Activated naive CD4-positive, alpha-beta T cell treated with anti-CD3 and anti-CD28 coated beads, Interleukin-2, amount 50 U/mL, for 72 hours (primary cell): Measurements from ENCODE around the gene A1BG. TPM values are rescaled to one million over a fixed set of nuclear protein-coding genes. Genes with fewer than 3 reads are reported as not detected.
"Not testable (repeated sequence)": the region's sequence is repeated elsewhere in the genome, so short reads cannot be mapped to it uniquely, and the experiment has no call there.

Experiments used
- ATAC-seq, 2 donors: fragments of 150-1000 bp; cut with Tn5 transposase; 2 replicates each; pipeline ENCODE4 v1.10.0; 2021; ENCODE audit warnings: mild to moderate bottlenecking in 2 of 2, moderate library complexity in 2 of 2
- DNase-seq, 2 donors: peaks; one replicate each; pipeline ENCODE4 v3.0.0; 2021 to 2022; ENCODE audit warnings: low spot score in 2 of 2
- H3K27ac Mint-ChIP-seq, 2 donors: one replicate each; pipeline ENCODE4 v1.8.0; 2022; ENCODE audit warnings: mild to moderate bottlenecking in 2 of 2, mixed read lengths in 2 of 2
- H3K36me3 Mint-ChIP-seq, 2 donors: one replicate each; pipeline ENCODE4 v1.8.0; 2022; ENCODE audit warnings: mixed read lengths in 2 of 2
- H3K9me3 Mint-ChIP-seq, 2 donors: one replicate each; pipeline ENCODE4 v1.8.0; 2022; ENCODE audit warnings: mixed read lengths in 2 of 2
- total RNA-seq, 2 donors: library from RNA; stranded (reverse); gene quantifications; one replicate each; pipeline ENCODE4 v1.2.3, GENCODE V29; 2022

The A1BG gene
- total RNA-seq, 2 donors from 2014 or later: 12.9 to 14.9 TPM

- DNase-seq: no peak
- Mint-ChIP-seq H3K36me3 (peaks cover 16 to 23% of the 10 kb centered on the region in 2 donors), H3K9me3 (no peaks in the 10 kb centered on the region)
These were observed 605 bp upstream of the A1BG start for GRCh38 chr19:58353717-58354477.

GRCh38 chr19:58351990-58352755 is 1.1 kb downstream of the A1BG start:
- Mint-ChIP-seq H3K36me3 (peaks cover 16 to 23% of the 10 kb centered on the region in 2 donors), H3K27ac (no peak overlapping the region), H3K9me3 (no peaks in the 10 kb centered on the region)
- ATAC-seq (no peak), DNase-seq (no peak)

More at GRCh38 chr19:58353717-58354477, 605 bp upstream of the A1BG start:
- ATAC-seq: no peak
- H3K27ac Mint-ChIP-seq: no peak overlapping the region

- no peak for ATAC-seq
- DNase-seq: no peak
- no peak overlapping the region for H3K27ac Mint-ChIP-seq
- no peaks in the 10 kb centered on the region for H3K9me3 Mint-ChIP-seq
- H3K36me3 Mint-ChIP-seq: peaks cover 16 to 23% of the 10 kb centered on the region in 2 donors
These were observed 1.8 kb downstream of the A1BG start for GRCh38 chr19:58351558-58351878.

GRCh38 chr19:58350871-58351557 is 2.3 kb downstream of the A1BG start:
- ATAC-seq: no peak
- Mint-ChIP-seq H3K36me3 (peaks cover 17 to 21% of the 10 kb centered on the region in 2 donors), H3K27ac (no peak overlapping the region), H3K9me3 (no peaks in the 10 kb centered on the region)
- no peak for DNase-seq

GRCh38 chr19:58350001-58350861 is 3.1 kb downstream of the A1BG start:
- H3K27ac Mint-ChIP-seq: peak overlapping the region in 1 of 2 donors; percentile 49
- ATAC-seq (no peak), DNase-seq (no peak)
- H3K36me3 Mint-ChIP-seq: peaks cover 20 to 24% of the 10 kb centered on the region in 2 donors
- H3K9me3 Mint-ChIP-seq: no peaks in the 10 kb centered on the region

- Mint-ChIP-seq H3K27ac (peak overlapping the region in 1 of 2 donors; percentile 49), H3K36me3 (peaks cover 20 to 24% of the 10 kb centered on the region in 2 donors), H3K9me3 (no peaks in the 10 kb centered on the region)
- DNase-seq: no peak
- no peak for ATAC-seq
These were observed 3.7 kb downstream of the A1BG start for GRCh38 chr19:58349590-58349989.

- not testable (repeated sequence) for DNase-seq, H3K9me3 Mint-ChIP-seq
- peaks cover 20 to 24% of the 10 kb centered on the region in 2 donors for H3K36me3 Mint-ChIP-seq
- H3K27ac Mint-ChIP-seq: peak overlapping the region; percentile 84 to 94
- peak in 1 of 2 donors; percentile 6 for ATAC-seq
These were observed 5.2 kb downstream of the A1BG start for GRCh38 chr19:58348080-58348479.

GRCh38 chr19:58346961-58347929 is 6.0 kb downstream of the A1BG start:
- Mint-ChIP-seq H3K9me3 (no peaks in the 10 kb centered on the region), H3K36me3 (peaks cover 20 to 24% of the 10 kb centered on the region in 2 donors), H3K27ac (peak overlapping the region; percentile 84 to 94)
- DNase-seq (peak; percentile 84 to 92), ATAC-seq (peak; percentile 97 to 99)

GRCh38 chr19:58345558-58345957 is 7.7 kb downstream of the A1BG start:
- no peak for ATAC-seq
- no peaks in the 10 kb centered on the region for H3K9me3 Mint-ChIP-seq
- peaks cover 10 to 14% of the 10 kb centered on the region in 2 donors for H3K36me3 Mint-ChIP-seq
- H3K27ac Mint-ChIP-seq: peak overlapping the region; percentile 56 to 84
- no peak for DNase-seq

- Mint-ChIP-seq H3K9me3 (peaks cover 0 to 4% of the 10 kb centered on the region in 2 donors), H3K27ac (no peak overlapping the region), H3K36me3 (peaks cover 30 to 34% of the 10 kb centered on the region in 2 donors)
- no peak for DNase-seq
- ATAC-seq: peak in 1 of 2 donors; percentile 13
These were observed 14.3 kb downstream of the A1BG start for GRCh38 chr19:58338825-58339558.

- ATAC-seq: no peak
- peaks cover 30 to 34% of the 10 kb centered on the region in 2 donors for H3K36me3 Mint-ChIP-seq
- DNase-seq: no peak
- H3K27ac Mint-ChIP-seq: no peak overlapping the region
- peaks cover 0 to 4% of the 10 kb centered on the region in 2 donors for H3K9me3 Mint-ChIP-seq
These were observed 15.0 kb downstream of the A1BG start for GRCh38 chr19:58338336-58338735.

GRCh38 chr19:58336820-58337219 is 16.5 kb downstream of the A1BG start:
- no peak for ATAC-seq

GRCh38 chr19:58336216-58336615 is 17.1 kb downstream of the A1BG start:
- DNase-seq: no peak
- peaks cover 0 to 4% of the 10 kb centered on the region in 2 donors for H3K9me3 Mint-ChIP-seq
- peaks cover 25 to 34% of the 10 kb centered on the region in 2 donors for H3K36me3 Mint-ChIP-seq
- H3K27ac Mint-ChIP-seq: no peak overlapping the region
- no peak for ATAC-seq

More at GRCh38 chr19:58336820-58337219, 16.5 kb downstream of the A1BG start:
- DNase-seq: no peak
- Mint-ChIP-seq H3K27ac (no peak overlapping the region), H3K9me3 (peaks cover 0 to 4% of the 10 kb centered on the region in 2 donors), H3K36me3 (peaks cover 25 to 34% of the 10 kb centered on the region in 2 donors)

- ATAC-seq: no peak
- no peak for DNase-seq
These were observed 17.7 kb downstream of the A1BG start for GRCh38 chr19:58335630-58336029.

More at GRCh38 chr19:58335630-58336029, 17.7 kb downstream of the A1BG start:
- peaks cover 25 to 34% of the 10 kb centered on the region in 2 donors for H3K36me3 Mint-ChIP-seq
- H3K9me3 Mint-ChIP-seq: peaks cover 0 to 4% of the 10 kb centered on the region in 2 donors
- H3K27ac Mint-ChIP-seq: no peak overlapping the region
